Measurements from ENCODE around the gene DKK2. TPM values are rescaled to one million over a fixed set of nuclear protein-coding genes. Genes with fewer than 3 reads are reported as not detected.

The DKK2 gene
- total and polyA plus RNA-seq, 9 of the 15 experiments (the other 6 are each of a cell fraction or from before 2014, with no cell fraction given), result not detected

DNA sequence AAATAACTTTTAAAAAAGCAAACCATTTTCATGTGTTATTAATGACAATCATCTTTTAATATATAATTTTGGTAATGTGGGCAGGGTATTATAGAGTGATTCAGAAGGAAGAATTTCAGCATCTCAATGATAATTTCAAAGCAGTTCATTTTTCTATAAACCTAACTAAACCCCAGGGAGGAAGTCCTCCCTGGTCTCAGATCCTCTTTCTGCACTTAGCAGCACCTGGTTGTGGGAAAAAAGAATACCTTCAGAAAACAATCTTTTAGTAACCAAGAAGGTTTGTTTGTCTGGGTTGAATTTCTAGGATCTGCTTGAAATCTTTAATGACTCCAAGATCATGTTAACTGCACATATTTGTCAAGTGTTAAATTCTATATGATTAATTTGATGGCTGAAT, 29.9 kb downstream of the DKK2 start:
- no peak overlapping the region for H3K4me3 ChIP-seq
- H4K20me1 ChIP-seq (replicated peaks; ENCODE audit: control insufficient read depth, insufficient read depth, low read length), result no peaks in the 10 kb centered on the region
- POLR2A ChIA-PET, result interaction anchor here (0.7 kb wide), 1 partner anchor 14 kb away, joined by 8 read pairs; no protein-coding TSS in a partner anchor
- no peaks in the 10 kb centered on the region for H3K36me3 ChIP-seq (ENCODE audit: control insufficient read depth, insufficient read depth, low read length)
- H3K79me2 ChIP-seq (ENCODE audit: control insufficient read depth, insufficient read depth, low read length), result no peaks in the 10 kb centered on the region
- FAIRE-seq, result no peak
- H3K9ac ChIP-seq (ENCODE audit: insufficient read depth in 1 of 2, low read depth in 2 of 2, low read length in 2 of 2), result no peak overlapping the region
- no peaks in the 10 kb centered on the region for H3K9me1 ChIP-seq (ENCODE audit: control insufficient read depth, insufficient read depth, low read length)
- no peak overlapping the region for H2AFZ ChIP-seq (ENCODE audit: low read depth, low read length)
- in situ Hi-C loops (cut with MboI), result no loop called here
- H3K27me3 ChIP-seq (ENCODE audit: control insufficient read depth in 2 of 2, insufficient read depth in 2 of 2, low read length in 2 of 2), result no peaks in the 10 kb centered on the region
- H3K27ac ChIP-seq (ENCODE audit: extremely low read depth, low read depth, low read length), result no peak overlapping the region
- CTCF ChIA-PET (ENCODE audit: low intra/inter-chr PET ratio), result no interaction called here
- H3K4me1 ChIP-seq (replicated peaks in 1 of 2; ENCODE audit: control insufficient read depth in 2 of 2, insufficient read depth in 2 of 2, low read length in 2 of 2), result no peaks in the 10 kb centered on the region
- no peak for TF ChIP-seq RBM34 (IDR thresholded peaks at IDR 0.05; ENCODE audit: borderline replicate concordance, insufficient read depth, low read length)
- no peak for ATAC-seq
- H3K9me3 ChIP-seq (replicated peaks; ENCODE audit: control insufficient read depth, insufficient read depth, low read depth, low read length), result no peaks in the 10 kb centered on the region
- BruUV-seq (replicated peaks), result no TSS peak
- intact Hi-C loops (cut with micrococcal nuclease), result no loop called here
- no peak for DNase-seq (ENCODE audit: extremely low read depth in 1 of 4, low spot score in 3 of 4)
- H3K4me2 ChIP-seq (ENCODE audit: insufficient read depth, low read length), result no peak overlapping the region

DNA sequence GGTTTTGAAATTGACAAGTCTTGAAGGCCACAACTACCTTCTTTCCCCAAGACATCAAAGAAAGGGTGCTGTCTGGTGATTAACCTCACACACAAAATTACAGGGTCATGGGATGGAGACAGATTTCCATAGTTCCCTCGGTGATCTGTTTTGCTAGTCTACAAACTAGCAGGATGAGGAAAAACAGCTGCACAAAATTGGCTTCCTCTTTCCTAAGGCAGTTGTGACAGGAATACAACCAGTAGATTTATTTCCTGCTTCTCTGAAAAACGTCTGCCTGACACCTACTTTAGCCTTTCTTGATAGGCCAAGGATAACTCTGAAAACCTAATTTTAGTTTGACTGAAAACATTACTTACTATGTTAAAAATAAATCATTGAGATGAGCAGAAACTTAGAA, 39.6 kb downstream of the DKK2 start:
- Histone ChIP-seq H3K9me3 (replicated peaks; ENCODE audit: control insufficient read depth, insufficient read depth, low read depth, low read length) (no peaks in the 10 kb centered on the region), H3K9ac (ENCODE audit: insufficient read depth in 1 of 2, low read depth in 2 of 2, low read length in 2 of 2) (no peak overlapping the region), H3K27ac (ENCODE audit: extremely low read depth, low read depth, low read length) (no peak overlapping the region), H3K4me3 (no peak overlapping the region), H3K9me1 (ENCODE audit: control insufficient read depth, insufficient read depth, low read length) (no peaks in the 10 kb centered on the region), H3K4me2 (ENCODE audit: insufficient read depth, low read length) (no peak overlapping the region), H3K4me1 (replicated peaks in 1 of 2; ENCODE audit: control insufficient read depth in 2 of 2, insufficient read depth in 2 of 2, low read length in 2 of 2) (no peaks in the 10 kb centered on the region), H2AFZ (ENCODE audit: low read depth, low read length) (no peak overlapping the region), H3K27me3 (ENCODE audit: control insufficient read depth in 2 of 2, insufficient read depth in 2 of 2, low read length in 2 of 2) (no peaks in the 10 kb centered on the region), H4K20me1 (replicated peaks; ENCODE audit: control insufficient read depth, insufficient read depth, low read length) (no peaks in the 10 kb centered on the region), H3K36me3 (ENCODE audit: control insufficient read depth, insufficient read depth, low read length) (no peaks in the 10 kb centered on the region), H3K79me2 (ENCODE audit: control insufficient read depth, insufficient read depth, low read length) (no peaks in the 10 kb centered on the region)
- ChIA-PET POLR2A (no interaction called here), CTCF (ENCODE audit: low intra/inter-chr PET ratio) (no interaction called here)
- in situ Hi-C loops (cut with MboI), result no loop called here
- 0% methylated on average over 2 of the region's 2 CpGs for WGBS (ENCODE audit: insufficient coverage, low coverage, missing lambda C conversion rate)
- DNase-seq (ENCODE audit: extremely low read depth in 1 of 4, low spot score in 3 of 4) (no peak), ATAC-seq (no peak), FAIRE-seq (no peak)
- intact Hi-C loops (cut with micrococcal nuclease), result no loop called here
- BruUV-seq (replicated peaks), result no TSS peak
- TF ChIP-seq ZNF347 (CRISPR knock-in tag; IDR thresholded peaks at IDR 0.05; ENCODE audit: low read depth) (no peak), ZNF23 (CRISPR knock-in tag; IDR thresholded peaks at IDR 0.05) (no peak), POLR2A (conservative IDR thresholded peaks at IDR 0.05) (no peak), ZFP1 (CRISPR knock-in tag; IDR thresholded peaks at IDR 0.05) (no peak), NFIX (CRISPR knock-in tag; IDR thresholded peaks at IDR 0.05; ENCODE audit: low read depth) (no peak), ELK1 (CRISPR knock-in tag; IDR thresholded peaks at IDR 0.05) (no peak), MAFF (IDR thresholded peaks at IDR 0.05; ENCODE audit: low read length) (no peak), ZNF212 (CRISPR knock-in tag; IDR thresholded peaks at IDR 0.05) (no peak), ZNF444 (CRISPR knock-in tag; IDR thresholded peaks at IDR 0.05) (no peak), RBM34 (IDR thresholded peaks at IDR 0.05; ENCODE audit: borderline replicate concordance, insufficient read depth, low read length) (no peak)
- TF ChIP-seq, protein P1, sequence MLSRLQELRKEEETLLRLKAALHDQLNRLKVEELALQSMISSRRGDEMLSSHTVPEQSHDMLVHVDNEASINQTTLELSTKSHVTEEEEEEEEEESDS (CRISPR knock-in tag; IDR thresholded peaks at IDR 0.05), result no peak
